ELR (cell line): Measurements from ENCODE around the gene SCT.

Source experiments
- DNase-seq: peaks from one replicate; pipeline ENCODE4 v3.0.0-alpha.2; 2015; ENCODE audit warnings: low read depth

SCT gene

DNA sequence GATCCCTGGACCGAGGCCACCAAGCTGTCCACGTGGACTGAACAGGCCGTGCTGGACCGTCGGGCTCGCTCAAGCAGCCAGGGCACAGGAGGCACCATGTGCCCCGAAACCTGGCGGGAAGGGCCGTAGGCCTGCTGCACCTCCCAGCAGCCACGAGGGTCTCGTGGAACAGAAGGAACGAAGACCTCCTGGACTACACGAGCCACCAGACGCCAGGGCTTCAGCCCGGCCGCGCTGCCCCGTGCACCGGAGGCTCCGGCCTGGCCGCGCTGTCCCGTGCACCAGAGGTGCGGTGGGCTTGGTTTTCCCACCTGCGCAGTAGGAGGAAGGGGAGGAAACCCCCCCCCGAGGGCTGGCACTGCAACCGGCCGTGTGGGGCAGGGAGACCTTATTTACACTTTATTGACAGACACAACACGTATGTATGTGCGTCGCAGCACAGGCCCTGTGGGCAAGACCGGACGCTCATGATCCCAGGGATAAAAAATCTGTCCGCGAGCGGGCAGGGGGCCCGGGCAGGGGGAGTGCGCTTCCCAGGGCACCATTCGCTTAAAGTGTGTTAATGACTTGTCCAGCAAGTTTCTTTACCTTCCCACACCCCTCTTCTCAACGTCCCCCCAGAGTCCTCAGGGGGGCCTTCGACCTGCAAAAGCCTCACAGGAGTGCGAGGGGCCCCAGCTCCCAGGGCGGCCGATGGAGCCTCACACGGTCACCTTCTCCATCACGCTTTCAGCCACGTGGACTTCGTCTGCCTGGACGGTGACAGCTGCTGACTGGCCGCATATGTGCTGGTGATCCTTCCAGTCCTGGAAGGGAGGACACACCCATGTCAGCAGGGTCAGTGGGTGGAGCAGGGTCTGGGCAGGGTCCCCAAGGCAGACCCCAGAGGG lies 17.1 kb upstream of the SCT start:
- no peak for DNase-seq

DNA sequence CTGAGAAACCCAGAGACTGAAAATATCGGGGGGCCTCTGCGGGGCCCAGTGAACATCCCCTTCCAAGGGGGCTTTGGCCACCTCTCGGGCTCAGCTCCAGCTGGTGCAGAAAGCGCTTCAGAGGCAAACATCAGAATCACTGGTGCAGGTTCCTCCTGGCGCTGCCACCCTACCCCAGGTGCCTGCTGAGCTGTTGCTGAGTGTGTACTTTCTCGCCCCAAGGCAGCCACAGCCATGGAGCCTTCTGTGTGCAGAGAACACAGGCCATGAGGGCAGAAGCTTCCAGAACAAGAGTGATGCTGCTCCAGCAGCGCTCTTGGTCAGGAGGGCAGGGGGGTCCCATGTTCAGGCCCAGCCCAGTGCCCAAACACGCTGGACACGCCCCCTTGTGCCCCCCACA lies 16.4 kb upstream of the SCT start:
- DNase-seq, result no peak

DNA sequence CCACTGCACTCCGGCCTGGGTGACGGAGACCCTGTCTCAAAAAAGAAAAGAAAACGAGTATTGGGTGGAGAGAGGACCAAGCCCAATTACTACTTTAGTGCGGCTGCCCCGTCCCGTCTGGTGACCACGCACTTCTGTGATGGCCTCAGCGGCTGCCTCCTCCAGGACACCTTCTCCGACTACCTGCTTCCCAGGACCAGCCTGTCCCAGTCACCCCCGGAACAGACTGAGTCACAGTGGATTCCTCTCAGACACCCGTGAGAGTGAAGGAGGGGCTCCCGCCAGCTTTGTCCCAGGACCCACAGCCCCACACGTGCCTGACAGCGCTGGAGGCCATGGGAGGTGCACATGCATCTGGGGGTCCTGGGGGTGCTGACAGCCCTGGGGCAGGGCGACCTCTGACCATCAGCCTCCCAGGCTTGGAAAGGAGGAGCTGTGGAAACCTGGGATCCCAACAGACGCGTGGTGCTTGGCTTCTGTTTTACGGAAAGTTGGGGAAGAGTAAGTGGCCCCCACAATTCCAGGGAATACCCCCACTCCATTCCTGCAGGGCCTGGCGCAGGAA lies 14.9 kb upstream of the SCT start:
- DNase-seq, result no peak

DNA sequence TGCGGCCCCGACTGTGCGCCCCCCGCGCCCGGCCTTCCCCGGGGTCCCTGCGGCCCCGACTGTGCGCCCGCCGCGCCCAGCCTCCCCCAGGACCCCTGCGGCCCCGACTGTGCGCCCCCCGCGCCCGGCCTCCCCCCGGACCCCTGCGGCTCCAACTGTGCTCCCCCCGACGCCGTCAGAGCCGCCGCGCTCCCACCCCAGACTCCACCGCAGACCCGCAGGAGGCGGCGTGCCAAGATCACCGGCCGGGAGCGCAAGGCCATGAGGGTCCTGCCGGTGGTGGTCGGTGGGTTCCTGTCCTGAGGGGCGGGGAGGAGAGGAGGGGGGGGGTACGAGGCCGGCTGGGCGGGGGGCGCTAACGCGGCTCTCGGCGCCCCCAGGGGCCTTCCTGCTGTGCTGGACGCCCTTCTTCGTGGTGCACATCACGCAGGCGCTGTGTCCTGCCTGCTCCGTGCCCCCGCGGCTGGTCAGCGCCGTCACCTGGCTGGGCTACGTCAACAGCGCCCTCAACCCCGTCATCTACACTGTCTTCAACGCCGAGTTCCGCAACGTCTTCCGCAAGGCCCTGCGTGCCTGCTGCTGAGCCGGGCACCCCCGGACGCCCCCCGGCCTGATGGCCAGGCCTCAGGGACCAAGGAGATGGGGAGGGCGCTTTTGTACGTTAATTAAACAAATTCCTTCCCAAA lies 13.2 kb upstream of the SCT start:
- DNase-seq, result no peak

DNA sequence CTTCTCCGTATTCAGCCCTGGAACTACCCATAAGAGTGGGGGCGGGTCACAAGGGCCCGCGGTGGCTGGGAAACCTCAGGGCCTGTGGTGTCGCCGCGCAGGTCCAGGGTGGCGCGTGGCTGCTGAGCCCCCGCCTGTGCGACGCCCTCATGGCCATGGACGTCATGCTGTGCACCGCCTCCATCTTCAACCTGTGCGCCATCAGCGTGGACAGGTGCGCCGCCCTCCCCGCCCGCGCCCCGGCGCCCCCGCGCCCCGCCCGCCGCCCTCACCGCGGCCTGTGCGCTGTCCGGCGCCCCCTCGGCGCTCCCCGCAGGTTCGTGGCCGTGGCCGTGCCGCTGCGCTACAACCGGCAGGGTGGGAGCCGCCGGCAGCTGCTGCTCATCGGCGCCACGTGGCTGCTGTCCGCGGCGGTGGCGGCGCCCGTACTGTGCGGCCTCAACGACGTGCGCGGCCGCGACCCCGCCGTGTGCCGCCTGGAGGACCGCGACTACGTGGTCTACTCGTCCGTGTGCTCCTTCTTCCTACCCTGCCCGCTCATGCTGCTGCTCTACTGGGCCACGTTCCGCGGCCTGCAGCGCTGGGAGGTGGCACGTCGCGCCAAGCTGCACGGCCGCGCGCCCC lies 12.5 kb upstream of the SCT start:
- no peak for DNase-seq

DNA sequence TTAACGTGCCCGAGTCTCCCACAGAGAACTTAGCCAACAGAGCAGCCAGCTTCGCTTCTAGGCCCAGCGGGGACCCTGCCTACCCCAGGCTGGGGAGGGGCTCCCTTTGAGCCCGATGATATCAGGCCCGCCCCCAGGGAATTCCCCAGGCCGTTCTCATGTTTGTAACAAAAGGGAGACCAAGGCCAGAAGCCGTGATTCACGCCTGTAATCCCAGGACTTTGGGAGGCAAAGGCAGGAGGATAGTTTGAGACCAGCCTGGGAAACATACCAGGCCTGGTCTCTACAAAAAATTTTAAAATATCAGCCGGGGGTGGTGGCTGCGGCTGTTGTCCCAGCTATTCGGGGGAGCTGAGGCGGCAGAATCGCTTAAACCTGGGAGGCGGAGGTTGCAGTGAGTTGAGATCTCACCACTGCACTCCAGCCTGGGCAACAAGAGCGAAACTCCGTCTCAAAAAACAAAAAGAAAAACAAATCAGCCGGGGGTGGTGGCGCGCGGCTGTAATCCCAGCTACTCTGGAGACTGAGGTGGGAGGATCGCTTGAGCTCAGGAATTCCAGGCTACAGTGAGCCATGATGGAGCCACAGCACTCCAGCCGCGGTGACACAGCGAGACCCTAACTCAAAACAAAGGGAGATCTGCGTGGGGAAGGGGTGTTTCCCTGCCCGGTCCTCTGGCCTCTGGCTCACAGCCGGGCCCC lies 11.8 kb upstream of the SCT start:
- DNase-seq, result no peak

DNA sequence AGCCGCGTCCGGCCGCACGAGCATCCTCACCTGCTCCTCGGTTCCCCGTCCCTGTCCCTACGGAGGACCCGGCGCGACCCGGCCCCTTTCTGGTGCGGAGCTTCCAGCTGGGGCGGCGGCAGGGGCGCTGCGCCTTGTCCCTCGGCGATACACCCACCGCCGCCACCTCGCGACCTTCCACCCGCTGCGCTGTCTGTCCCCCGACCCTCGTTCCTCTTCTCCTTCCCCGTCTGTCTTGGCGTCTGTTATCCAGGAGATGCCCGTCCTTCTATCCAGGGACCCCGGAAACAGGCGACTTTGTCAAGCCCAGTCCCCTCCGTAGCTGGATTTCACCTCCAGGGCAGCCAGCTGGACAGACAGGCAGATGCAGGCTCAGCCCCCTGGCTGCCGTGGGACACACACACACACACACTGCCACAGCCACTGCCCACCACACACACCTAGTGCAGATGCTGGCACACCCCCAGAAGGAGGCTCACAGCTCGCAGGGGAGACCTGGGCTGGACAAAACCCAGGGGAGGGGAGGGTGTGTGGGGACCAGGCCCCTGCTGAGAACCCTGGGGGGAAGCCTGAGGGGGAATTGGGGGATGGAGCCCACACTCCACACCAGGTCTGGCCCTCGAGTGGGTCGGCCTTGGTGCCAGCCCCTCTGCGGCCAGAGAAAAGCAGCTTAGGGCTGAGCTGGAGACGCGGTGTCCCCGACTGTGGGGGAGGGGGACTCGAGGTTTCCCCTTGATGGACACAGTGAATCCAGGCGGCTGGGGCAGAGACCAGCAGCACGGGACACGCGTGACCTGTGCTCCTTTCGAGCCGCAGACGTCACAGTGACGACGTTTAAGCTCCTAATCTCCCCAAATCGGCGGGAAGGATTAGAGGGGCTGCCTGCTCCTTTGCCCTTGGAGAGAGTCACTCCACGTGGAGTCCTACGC lies 10.9 kb upstream of the SCT start:
- no peak for DNase-seq

DNA sequence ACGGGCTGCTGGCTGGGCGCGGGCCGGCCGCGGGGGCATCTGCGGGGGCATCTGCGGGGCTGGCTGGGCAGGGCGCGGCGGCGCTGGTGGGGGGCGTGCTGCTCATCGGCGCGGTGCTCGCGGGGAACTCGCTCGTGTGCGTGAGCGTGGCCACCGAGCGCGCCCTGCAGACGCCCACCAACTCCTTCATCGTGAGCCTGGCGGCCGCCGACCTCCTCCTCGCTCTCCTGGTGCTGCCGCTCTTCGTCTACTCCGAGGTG lies 10.3 kb upstream of the SCT start:
- DNase-seq, result no peak

DNA sequence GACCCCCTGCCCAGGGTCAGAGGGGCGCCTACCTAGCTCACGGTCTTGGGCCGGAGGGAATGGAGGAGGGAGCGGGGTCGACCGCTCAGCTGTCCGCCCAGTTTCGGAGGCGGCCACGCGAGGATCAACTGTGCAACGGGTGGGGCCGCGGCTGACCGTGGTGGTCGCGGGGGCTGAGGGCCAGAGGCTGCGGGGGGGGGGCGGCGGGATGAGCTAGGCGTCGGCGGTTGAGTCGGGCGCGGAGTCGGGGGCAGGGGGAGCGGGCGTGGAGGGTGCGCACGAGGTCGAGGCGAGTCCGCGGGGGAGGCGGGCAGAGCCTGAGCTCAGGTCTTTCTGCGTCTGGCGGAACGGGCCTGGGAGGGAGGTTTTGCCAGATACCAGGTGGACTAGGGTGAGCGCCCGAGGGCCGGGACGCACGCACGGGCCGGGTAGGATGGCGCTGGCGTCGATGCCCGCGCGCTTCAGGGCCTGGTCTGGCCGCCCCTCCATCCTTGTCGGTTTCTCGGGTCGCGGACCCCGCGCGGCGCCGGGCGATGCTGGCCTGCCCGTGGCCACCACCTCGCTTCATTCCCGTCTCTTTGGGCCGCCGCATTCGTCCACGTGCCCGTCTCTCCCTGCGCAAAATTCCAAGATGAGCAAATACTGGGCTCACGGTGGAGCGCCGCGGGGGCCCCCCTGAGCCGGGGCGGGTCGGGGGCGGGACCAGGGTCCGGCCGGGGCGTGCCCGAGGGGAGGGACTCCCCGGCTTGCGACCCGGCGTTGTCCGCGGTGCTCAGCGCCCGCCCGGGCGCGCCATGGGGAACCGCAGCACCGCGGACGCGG lies 9.7 kb upstream of the SCT start, which contains the start of gene DRD4:
DRD4 (plus strand) TSS at position 759 of the 822 bp plus-strand sequence; CDS start at position 795, 36 bp downstream.
- no peak for DNase-seq

DNA sequence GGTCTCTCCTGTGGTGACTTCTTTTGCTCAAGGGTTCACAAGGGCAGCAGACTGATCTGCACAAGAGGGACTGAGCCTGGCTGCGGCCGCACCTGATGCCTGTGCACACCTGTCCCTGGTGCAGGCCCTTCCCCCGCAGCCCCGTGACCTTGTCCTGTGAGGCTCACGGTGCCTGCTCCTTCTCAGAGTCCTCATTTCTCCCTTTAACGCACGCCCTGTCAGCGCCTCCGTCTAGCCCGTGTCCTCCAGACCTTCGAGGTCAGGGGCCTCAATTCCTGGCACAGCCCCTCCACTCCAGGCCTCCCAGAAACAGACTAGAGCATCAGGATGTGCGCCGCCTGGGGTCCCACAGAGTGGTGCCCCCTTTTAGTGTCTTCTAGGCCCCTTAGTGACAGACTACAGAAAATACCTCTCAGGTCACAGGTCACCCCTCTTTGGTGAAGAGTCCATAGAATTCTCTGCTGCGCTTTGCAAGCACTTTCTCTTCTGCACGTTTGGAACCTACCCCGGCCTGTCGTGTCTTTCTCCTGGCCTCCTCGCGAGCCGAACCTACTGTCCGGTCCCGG lies 9.0 kb upstream of the SCT start:
- no peak for DNase-seq

DNA sequence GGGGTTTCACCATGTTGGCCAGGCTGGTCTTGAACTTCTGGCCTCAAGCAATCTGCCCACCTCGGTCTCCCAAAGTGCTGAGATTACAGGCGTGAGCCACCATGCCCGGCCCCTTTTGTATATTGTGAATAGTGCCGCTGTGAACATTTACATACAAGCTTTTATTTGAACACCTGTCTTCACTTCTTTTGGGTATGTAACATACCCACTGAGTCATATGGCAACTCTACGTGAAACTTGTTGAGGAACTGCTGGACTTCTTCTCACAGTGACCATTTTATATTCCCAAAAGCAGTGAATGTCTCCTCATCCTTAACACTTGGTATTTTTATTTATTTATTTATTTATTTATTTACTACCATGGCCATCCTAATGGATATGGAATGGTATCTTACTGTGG lies 3.9 kb upstream of the SCT start:
- no peak for DNase-seq

DNA sequence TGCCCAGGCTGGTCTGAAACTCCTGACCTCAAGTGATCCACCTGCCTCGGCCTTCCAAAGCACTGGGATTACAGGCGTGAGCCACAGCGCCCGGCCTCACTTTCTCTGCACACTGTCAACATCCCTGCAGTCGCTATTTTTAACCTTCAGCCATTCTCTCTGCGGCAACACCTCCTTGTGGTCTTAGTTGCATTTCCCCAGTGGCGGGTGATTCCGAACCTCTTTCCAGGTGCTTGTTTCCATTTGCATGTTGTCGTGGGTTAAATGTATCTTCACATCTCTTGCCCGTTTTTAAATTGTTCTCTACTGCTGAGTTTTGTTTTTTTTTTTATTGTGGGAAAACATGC lies 2.2 kb upstream of the SCT start:
- DNase-seq, result no peak

DNA sequence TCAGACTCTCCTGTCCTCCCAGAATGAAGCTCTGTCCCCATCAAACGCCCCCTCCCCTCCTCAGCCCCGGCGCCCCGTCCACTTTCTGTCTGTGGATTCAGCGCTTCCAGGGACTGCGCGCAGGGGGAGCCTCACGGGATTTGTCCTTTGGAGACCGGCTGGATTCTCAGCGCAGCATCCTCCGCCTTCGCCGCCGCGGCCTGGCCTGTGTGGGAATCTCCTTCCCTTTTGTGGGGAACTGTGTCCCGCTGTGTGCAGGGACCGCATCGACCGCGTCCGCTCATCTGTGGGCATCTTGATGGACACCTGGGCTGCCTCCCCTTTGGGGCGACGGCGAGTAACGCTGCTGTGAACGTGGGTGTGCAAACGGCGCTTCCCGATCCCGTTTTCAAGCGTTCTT lies 1.1 kb upstream of the SCT start:
- DNase-seq, result no peak

DNA sequence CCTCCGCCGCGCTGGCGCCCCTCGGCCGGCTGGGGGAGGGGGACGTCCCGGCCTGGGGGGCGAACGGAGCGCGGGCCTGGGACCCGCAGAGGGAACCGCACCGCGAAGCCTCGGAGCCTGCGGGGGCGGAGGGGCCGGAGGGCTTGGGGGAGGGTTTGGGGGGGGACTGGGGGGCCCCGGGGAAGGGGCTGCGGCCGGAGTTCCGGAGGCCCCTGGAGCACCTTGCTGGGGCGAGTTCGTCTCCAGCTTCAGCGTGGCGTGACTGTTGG lies 261 bp upstream of the SCT start:
- DNase-seq, result no peak

DNA sequence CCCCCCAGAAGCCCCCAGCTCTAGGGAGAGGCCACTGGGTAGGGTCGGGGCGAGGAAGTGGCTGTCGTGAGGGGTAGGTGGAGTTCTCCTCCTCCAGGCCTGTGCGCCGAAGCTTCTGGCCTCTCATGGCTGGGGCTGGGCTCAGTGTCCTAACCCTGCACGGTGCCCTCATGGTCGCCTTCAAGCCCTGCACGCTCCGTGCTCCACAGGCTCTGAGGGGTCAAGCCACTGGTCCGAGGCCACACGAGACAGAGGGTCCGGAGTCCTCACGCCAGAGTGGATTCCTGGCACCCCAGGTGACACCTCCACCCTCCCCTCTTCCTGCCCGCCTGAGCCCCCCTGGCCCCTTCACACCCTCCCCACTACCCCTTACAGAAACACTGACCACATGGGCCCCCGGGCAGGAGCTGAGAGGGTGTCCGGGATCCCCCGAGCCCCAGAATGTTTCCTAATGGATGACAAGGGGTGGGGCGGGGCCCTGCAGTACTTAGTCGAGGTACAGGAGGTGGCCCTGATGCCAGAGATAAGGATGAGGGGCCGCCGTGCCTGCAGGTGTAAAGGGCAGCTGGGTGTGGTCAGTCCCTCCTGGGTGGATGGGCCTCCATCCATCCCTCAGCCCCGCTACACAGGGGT lies 1.2 kb downstream of the SCT start:
- no peak for DNase-seq

DNA sequence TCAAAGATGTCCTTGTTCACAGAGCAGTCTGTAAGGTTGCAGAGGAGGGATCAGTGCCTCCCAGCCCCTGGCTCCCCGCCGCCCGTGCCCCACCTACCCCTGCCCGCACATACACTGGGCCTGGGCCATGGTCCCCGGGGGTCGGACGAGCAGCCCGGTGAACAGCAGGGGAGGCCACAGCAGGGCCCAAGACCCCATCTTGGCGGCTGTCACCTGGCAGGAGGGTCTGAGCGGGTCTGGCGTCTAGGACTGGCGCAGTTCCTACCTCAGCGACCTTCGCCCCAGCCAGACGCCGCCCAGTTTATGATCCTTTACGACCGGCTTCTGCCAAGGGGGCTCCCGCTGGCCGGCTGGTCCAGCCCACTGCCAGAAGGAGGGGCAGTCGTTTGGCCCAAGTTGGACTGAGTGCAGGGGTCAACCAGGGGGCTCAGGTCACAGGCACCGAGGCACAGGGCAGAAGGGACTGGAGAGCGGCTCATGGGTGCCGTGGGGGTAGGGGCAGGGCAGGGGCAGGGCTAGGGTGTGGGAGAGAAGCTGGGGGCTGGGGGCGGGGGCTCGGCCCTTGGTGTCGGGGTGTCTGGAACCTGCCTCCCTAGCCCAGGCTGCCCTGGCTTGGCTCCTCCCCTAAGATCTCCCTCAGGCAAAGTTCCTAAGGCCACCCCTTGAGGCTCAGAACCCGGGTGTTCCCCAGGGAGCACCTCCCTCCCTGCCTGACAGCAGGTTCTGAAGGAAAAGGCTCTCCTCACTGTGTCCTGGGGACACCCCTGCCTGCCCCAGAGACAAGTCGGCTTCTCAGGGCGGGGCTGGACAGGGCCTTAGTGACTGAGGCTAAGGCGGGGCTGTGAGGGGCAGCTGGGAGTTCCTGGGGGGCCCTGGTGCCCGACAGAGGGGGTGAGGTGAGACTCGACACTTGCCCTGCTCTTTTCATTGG lies 2.0 kb downstream of the SCT start, which contains the start of gene CDHR5:
CDHR5 (minus strand) TSS at position 251 of the 931 bp plus-strand sequence; CDS start at position 198, 53 bp downstream.
- no peak for DNase-seq

DNA sequence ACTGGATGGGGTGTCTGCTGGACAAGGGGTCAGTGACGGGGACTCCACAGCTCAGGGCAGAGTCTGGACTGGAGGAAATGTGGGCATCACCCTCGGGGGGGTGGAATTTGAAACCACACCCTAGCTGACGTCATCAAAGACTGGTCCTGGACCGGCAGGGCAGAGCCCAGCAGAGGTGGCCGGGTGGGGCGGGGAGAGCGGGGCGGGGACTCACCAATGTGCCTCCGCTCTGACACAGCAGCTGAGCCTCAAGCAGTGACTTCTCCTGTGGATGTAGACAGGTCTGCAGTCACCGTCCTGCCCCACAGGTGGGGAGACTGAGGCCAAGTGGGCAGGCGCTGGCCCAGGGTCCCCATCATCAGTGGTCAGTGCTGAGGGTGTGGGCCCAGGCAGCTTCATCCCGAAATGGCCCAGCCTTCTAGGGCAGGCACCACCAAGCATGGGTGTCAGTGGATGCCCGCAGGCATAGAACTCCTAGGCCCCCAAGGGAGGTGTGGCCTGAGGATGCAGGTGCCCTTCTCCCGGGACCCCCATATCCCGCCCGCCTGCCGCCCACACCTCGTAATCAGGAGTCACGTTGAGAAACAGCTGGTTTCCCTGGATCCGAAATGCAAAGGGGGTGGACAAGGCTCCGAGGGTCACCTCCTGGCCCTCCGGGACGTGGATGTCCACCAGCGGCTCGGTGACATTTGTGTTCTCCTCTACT lies 2.8 kb downstream of the SCT start:
- peak; percentile 69 for DNase-seq

DNA sequence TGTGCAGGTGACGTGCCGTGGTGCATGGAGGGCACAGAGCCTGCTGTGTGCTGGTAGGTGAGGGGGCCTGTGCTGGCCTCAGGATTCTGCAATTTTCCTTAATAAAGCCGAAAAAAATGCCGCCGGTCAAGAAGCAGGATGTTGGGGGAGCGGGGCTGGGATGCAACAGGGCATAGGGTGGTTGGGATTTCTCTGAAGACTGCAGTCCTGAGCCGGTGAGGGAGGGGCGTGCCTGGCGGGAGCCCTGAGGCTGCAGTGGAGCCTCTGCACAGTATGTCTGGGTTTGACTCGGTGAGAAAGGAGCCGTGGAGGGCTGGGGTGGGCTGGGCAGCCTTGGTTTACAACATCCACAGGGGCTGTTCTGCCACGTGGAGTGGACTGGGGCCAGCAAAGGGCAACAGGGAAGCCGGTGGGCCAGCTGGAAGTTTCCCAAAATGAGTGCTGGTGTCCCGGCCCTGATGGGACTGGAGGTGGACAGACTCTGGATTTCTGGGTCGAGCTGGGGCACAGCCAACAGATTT lies 3.6 kb downstream of the SCT start:
- DNase-seq, result no peak
